ENCODE measurements around the gene FHL2.

GRCh38 chr2:105384216-105384615, 14.6 kb downstream of the FHL2 start:
- TF ChIP-seq POLR2A (IDR thresholded peaks at IDR 0.05) (no peak), CTCF (IDR thresholded peaks at IDR 0.05) (no peak)

Data from adrenal gland (tissue), 5 donors.